T-helper 22 cell (primary cell): ENCODE results near the gene GRID2.
"Not testable (repeated sequence)": the region's sequence is repeated elsewhere in the genome, so short reads cannot be mapped to it uniquely, and the experiment has no call there.

Experiments
- DNase-seq: peaks from one replicate; pipeline ENCODE4 v3.0.0-alpha.2; 2020; ENCODE audit warnings: low read depth

The GRID2 gene

GRCh38 chr4:93529692-93530372, 1226.1 kb downstream of the GRID2 start:
- DNase-seq: no peak

GRCh38 chr4:93532234-93532633, 1228.5 kb downstream of the GRID2 start:
- DNase-seq: no peak

GRCh38 chr4:93540562-93540961, 1236.8 kb downstream of the GRID2 start:
- no peak for DNase-seq

GRCh38 chr4:93561842-93562241, 1258.1 kb downstream of the GRID2 start:
- DNase-seq: no peak

- no peak for DNase-seq
These were observed 1265.0 kb downstream of the GRID2 start for GRCh38 chr4:93568758-93569157.

- DNase-seq: no peak
These were observed 1269.5 kb downstream of the GRID2 start for GRCh38 chr4:93573285-93573684.

- no peak for DNase-seq
These were observed 1275.2 kb downstream of the GRID2 start for GRCh38 chr4:93578942-93579341.

- DNase-seq: no peak
These were observed 1301.4 kb downstream of the GRID2 start for GRCh38 chr4:93605163-93605562.

- DNase-seq: no peak
These were observed 1313.8 kb downstream of the GRID2 start for GRCh38 chr4:93617606-93618005.

- no peak for DNase-seq
These were observed 1330.0 kb downstream of the GRID2 start for GRCh38 chr4:93633721-93634120.

- no peak for DNase-seq
These were observed 1332.2 kb downstream of the GRID2 start for GRCh38 chr4:93635943-93636342.

- no peak for DNase-seq
These were observed 1341.4 kb downstream of the GRID2 start for GRCh38 chr4:93645120-93645519.

GRCh38 chr4:93646233-93646930, 1342.6 kb downstream of the GRID2 start:
- no peak for DNase-seq

- DNase-seq: no peak
These were observed 1344.5 kb downstream of the GRID2 start for GRCh38 chr4:93648258-93648657.

GRCh38 chr4:93649828-93650227, 1346.1 kb downstream of the GRID2 start:
- DNase-seq: no peak

- no peak for DNase-seq
These were observed 1350.4 kb downstream of the GRID2 start for GRCh38 chr4:93654211-93654610.

GRCh38 chr4:93657527-93657926, 1353.8 kb downstream of the GRID2 start:
- DNase-seq: no peak

- no peak for DNase-seq
These were observed 1354.7 kb downstream of the GRID2 start for GRCh38 chr4:93658443-93658842.

GRCh38 chr4:93659629-93660028, 1355.9 kb downstream of the GRID2 start:
- no peak for DNase-seq

- DNase-seq: no peak
These were observed 1356.3 kb downstream of the GRID2 start for GRCh38 chr4:93660036-93660435.

- DNase-seq: no peak
These were observed 1366.7 kb downstream of the GRID2 start for GRCh38 chr4:93670434-93670833.

GRCh38 chr4:93671093-93671492, 1367.3 kb downstream of the GRID2 start:
- DNase-seq: no peak

- DNase-seq: not testable (repeated sequence)
These were observed 1373.2 kb downstream of the GRID2 start for GRCh38 chr4:93676937-93677336.

- DNase-seq: no peak
These were observed 1380.8 kb downstream of the GRID2 start for GRCh38 chr4:93684571-93684970.
